Endodermal cell (in vitro differentiated cells): Measurements from ENCODE around the gene VPS13D. TPM values are rescaled to one million over a fixed set of nuclear protein-coding genes. Genes with fewer than 3 reads are reported as not detected.

Experiments
- DNase-seq: peaks from one replicate; pipeline ENCODE4 v3.0.0-alpha.2; 2017
- H3K27ac ChIP-seq: 2 replicates; pipeline ENCODE4 v1.5.1; 2013; ENCODE audit warnings: mild to moderate bottlenecking, low read depth, low read length, moderate library complexity
- H3K27me3 ChIP-seq: 2 replicates; pipeline ENCODE4 v1.6.1; 2013; ENCODE audit warnings: mild to moderate bottlenecking, low read length, moderate library complexity; ENCODE audit not compliant: insufficient read depth, control insufficient read depth, poor library complexity, severe bottlenecking
- H3K36me3 ChIP-seq: 2 replicates; pipeline ENCODE4 v1.7.0; 2013; ENCODE audit warnings: mild to moderate bottlenecking, low read length, moderate library complexity; ENCODE audit not compliant: control insufficient read depth, insufficient read depth
- H3K4me1 ChIP-seq: one replicate; pipeline ENCODE4 v1.7.0; 2013; ENCODE audit warnings: low read length; ENCODE audit not compliant: control insufficient read depth, insufficient read depth
- H3K4me3 ChIP-seq: 2 replicates; pipeline ENCODE4 v1.5.1; 2013; ENCODE audit warnings: mild to moderate bottlenecking, low read length, moderate library complexity
- H3K9ac ChIP-seq: 2 replicates; pipeline ENCODE4 v1.6.1; 2013; ENCODE audit warnings: mild to moderate bottlenecking, low read length, moderate library complexity; ENCODE audit not compliant: poor library complexity, severe bottlenecking; ENCODE audit errors: extremely low read depth
- H3K9me3 ChIP-seq: 2 replicates; pipeline ENCODE4 v1.6.1; 2013; ENCODE audit warnings: mild to moderate bottlenecking, low read length, moderate library complexity; ENCODE audit not compliant: control insufficient read depth
- H3K27ac Mint-ChIP-seq: 2 replicates; pipeline ENCODE4 v1.8.0; 2020; ENCODE audit warnings: mixed read lengths
- H3K27me3 Mint-ChIP-seq: 2 replicates; pipeline ENCODE4 v1.8.0; 2021; ENCODE audit warnings: mild to moderate bottlenecking, mixed read lengths; ENCODE audit not compliant: insufficient read depth
- H3K36me3 Mint-ChIP-seq: 2 replicates; pipeline ENCODE4 v1.8.0; 2020; ENCODE audit warnings: low read depth, mixed read lengths
- H3K4me1 Mint-ChIP-seq: 2 replicates; pipeline ENCODE4 v1.8.0; 2020; ENCODE audit warnings: mixed read lengths
- H3K4me3 Mint-ChIP-seq: 2 replicates; pipeline ENCODE4 v1.8.0; 2020; ENCODE audit warnings: mild to moderate bottlenecking, moderate library complexity, mixed read lengths
- H3K9me3 Mint-ChIP-seq: 2 replicates; pipeline ENCODE4 v1.8.0; 2020; ENCODE audit warnings: mild to moderate bottlenecking, mixed read lengths
- WGBS, 2 experiments: methylation state at CpG; one replicate each; pipeline versions ENCODE4 v1.1.5 to v1.1.7; 2013; ENCODE audit warnings: missing lambda C conversion rate in 2 of 2, mixed read lengths in 1 of 2; ENCODE audit not compliant: insufficient coverage in 1 of 2, insufficient read length in 1 of 2; 5-methylcytosine and 5-hydroxymethylcytosine counted together
- total RNA-seq, 2 donors: library from RNA; stranded (reverse); fragmentation: NEBNext Ultra II Directional in 1 of 2; extraction: Animal tissue kit (Norgen Biotek cat#: 25700) in 1 of 2; gene quantifications; 2 replicates in 1 of 2; 3 replicates in 1 of 2; pipeline ENCODE4 v1.2.1, GENCODE V29; 2021
- TF ChIP-seq, protein P1 (sequence below): fragments of 200-600 bp; sonication (generic); conservative IDR thresholded peaks from 2 replicates; pipeline ENCODE4 v1.5.0; 2021; ENCODE audit warnings: antibody characterized with exemption, mild to moderate bottlenecking

Gene VPS13D
- total RNA-seq, 2 donors from 2014 or later, result 32.5 to 36.7 TPM

DNA sequence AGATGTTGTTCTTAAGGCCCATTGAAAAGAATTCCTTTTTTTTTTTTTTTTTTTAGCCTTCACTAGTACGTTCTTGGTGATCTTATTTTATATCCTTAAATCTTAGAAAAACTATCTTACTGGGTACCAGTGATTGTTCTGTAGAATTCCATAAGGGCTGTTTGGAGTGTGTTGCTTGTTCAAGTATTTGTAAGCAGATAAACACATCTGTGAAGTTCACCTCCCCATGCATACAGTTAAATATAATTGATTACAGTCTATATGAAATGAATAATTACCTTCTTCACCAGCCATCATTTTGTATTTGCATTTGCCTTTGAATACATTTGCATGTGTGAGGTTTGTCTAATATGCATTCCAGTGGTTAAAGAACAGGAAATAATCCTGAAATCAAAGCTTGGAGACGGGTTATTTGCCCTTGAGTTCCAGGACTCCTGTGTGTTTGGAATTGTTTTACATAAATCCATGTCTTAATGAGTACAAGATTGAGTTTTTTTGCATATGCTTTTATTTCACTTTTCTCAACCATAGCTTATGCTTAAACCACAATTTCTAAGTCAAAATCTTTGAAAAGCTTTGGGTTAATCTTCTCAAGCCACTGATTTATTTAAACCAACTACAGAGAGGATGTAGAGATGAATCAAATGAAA lies 73.1 kb downstream of the VPS13D start:
- Histone ChIP-seq H3K9ac (no peak overlapping the region), H3K4me1 (no peaks in the 10 kb centered on the region), H3K4me3 (no peak overlapping the region), H3K9me3 (peaks cover 17% of the 10 kb centered on the region), H3K27ac (no peak overlapping the region), H3K36me3 (peaks cover 60% of the 10 kb centered on the region), H3K27me3 (no peaks in the 10 kb centered on the region)
- H3K27ac Mint-ChIP-seq, result no peak overlapping the region
- peaks cover 17% of the 10 kb centered on the region for H3K9me3 Mint-ChIP-seq
- H3K4me3 Mint-ChIP-seq, result no peak overlapping the region
- DNase-seq, result no peak
- TF ChIP-seq, protein P1, sequence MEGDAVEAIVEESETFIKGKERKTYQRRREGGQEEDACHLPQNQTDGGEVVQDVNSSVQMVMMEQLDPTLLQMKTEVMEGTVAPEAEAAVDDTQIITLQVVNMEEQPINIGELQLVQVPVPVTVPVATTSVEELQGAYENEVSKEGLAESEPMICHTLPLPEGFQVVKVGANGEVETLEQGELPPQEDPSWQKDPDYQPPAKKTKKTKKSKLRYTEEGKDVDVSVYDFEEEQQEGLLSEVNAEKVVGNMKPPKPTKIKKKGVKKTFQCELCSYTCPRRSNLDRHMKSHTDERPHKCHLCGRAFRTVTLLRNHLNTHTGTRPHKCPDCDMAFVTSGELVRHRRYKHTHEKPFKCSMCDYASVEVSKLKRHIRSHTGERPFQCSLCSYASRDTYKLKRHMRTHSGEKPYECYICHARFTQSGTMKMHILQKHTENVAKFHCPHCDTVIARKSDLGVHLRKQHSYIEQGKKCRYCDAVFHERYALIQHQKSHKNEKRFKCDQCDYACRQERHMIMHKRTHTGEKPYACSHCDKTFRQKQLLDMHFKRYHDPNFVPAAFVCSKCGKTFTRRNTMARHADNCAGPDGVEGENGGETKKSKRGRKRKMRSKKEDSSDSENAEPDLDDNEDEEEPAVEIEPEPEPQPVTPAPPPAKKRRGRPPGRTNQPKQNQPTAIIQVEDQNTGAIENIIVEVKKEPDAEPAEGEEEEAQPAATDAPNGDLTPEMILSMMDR, result no peak
- peaks cover 4% of the 10 kb centered on the region for H3K4me1 Mint-ChIP-seq
- 100% methylated on average over 1 of the region's 2 CpGs; no CpG with 5 or more reads in 1 of the 2 experiments for WGBS, 2 experiments
- H3K36me3 Mint-ChIP-seq, result peaks cover 67% of the 10 kb centered on the region
- no peaks in the 10 kb centered on the region for H3K27me3 Mint-ChIP-seq

DNA sequence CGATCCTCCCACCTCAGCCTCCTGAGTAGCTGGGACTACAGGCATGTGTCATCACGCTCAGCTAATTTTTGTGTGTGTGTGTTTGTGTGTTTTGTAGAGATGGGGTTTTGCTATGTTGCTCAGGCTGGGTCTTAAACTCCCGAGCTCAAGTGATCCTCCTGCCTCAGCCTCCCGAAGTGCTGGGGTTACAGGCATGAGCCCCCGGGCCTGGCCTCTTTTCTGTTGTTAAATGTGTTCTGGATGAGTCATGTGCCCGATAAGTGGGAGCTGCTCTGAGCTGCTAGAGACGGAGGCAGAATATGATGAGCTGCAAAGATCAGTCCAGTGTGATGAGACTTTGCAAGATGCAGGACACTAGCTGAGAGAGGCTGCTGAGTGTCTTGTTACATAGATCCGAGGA lies 75.5 kb downstream of the VPS13D start:
- H3K4me3 ChIP-seq, result no peak overlapping the region
- H3K36me3 Mint-ChIP-seq, result peaks cover 68% of the 10 kb centered on the region
- H3K9me3 Mint-ChIP-seq, result peaks cover 17% of the 10 kb centered on the region
- no peak overlapping the region for H3K27ac ChIP-seq
- H3K4me1 Mint-ChIP-seq, result peaks cover 4% of the 10 kb centered on the region
- WGBS, 2 experiments, result 92 to 100% methylated on average over 3 to 8 of the region's 8 CpGs
- H3K9ac ChIP-seq, result no peak overlapping the region
- TF ChIP-seq, protein P1, result no peak
- no peak for DNase-seq
- H3K4me1 ChIP-seq, result no peaks in the 10 kb centered on the region
- H3K27ac Mint-ChIP-seq, result no peak overlapping the region
- H3K36me3 ChIP-seq, result peaks cover 70% of the 10 kb centered on the region
- peaks cover 17% of the 10 kb centered on the region for H3K9me3 ChIP-seq
- no peaks in the 10 kb centered on the region for H3K27me3 ChIP-seq
- H3K27me3 Mint-ChIP-seq, result no peaks in the 10 kb centered on the region
- no peak overlapping the region for H3K4me3 Mint-ChIP-seq

DNA sequence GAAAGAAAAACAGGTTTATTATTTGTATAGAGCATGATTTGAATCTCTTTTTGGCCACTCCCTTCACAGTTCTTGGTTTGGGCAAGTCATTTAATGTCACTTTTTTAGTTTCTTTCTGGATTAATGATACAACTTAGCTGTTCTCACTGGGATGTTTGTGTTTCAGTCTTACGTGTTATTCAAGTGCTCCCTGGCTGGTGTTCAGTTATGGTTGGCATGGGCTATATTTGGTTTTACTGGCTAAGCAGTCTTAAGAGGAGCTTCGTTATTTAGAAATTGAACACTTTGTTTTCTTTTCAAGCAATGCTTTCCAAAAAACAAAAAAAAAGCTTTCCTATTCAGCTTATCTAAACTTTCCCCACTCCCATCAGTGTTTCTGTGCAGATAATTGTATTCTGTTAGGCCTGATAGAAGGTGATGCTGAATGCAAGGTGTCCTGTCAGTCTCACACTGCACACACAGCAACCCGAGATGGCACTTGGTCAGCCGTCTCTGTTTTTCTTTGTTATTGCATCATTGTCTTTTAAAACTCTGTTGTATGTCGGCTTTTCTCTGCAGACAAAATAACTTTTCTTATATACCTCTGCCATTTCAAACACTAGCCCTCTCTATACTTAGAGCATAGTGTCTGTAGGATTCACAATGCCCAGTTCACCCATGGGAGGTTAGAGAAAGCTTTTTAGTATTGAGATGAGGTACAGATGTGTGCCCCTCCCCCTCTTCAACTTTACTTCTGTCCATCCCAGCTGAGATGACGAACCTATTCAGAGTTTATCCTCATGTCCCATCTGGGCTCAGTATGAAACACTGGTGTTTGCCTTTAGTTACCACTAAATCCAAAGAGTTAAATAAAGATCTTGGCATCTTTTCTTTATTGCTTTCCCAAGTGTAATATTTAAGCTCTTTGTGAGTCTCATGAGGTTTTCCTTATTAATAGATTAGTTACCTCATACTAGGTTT lies 80.2 kb downstream of the VPS13D start:
- H3K9me3 Mint-ChIP-seq, result peaks cover 17% of the 10 kb centered on the region
- 90% methylated on average over 6 of the region's 6 CpGs; no CpG with 5 or more reads in 1 of the 2 experiments for WGBS, 2 experiments
- Histone ChIP-seq H3K27me3 (no peaks in the 10 kb centered on the region), H3K9me3 (peaks cover 16% of the 10 kb centered on the region), H3K9ac (no peak overlapping the region), H3K36me3 (peaks cover 79% of the 10 kb centered on the region), H3K4me1 (no peaks in the 10 kb centered on the region), H3K27ac (no peak overlapping the region), H3K4me3 (no peak overlapping the region)
- H3K27me3 Mint-ChIP-seq, result no peaks in the 10 kb centered on the region
- H3K36me3 Mint-ChIP-seq, result peaks cover 73% of the 10 kb centered on the region
- TF ChIP-seq, protein P1, result no peak
- H3K4me3 Mint-ChIP-seq, result no peak overlapping the region
- H3K27ac Mint-ChIP-seq, result no peak overlapping the region
- DNase-seq, result no peak
- H3K4me1 Mint-ChIP-seq, result no peaks in the 10 kb centered on the region
